Astrocyte of the spinal cord (primary cell): ENCODE results near the gene PVALEF.

Source experiments
- DNase-seq: peaks from one replicate; pipeline ENCODE4 v3.0.0; 2011; ENCODE audit warnings: low read depth, low spot score
- H3K4me3 ChIP-seq: 2 replicates; pipeline ENCODE4 v1.5.1; 2011; ENCODE audit warnings: low read depth, mild to moderate bottlenecking, low read length, moderate library complexity
- in situ Hi-C: cut with HindIII; loops from 2 replicates; pipeline ENCODE4 v1.10.0; 2017; ENCODE audit warnings: low sequenced_read_pairs
- TF ChIP-seq, protein P1 (sequence below): IDR thresholded peaks from 2 replicates; pipeline ENCODE4 v1.5.1; 2012; ENCODE audit warnings: low read depth, mild to moderate bottlenecking, low read length, inconsistent platforms

Gene PVALEF

DNA sequence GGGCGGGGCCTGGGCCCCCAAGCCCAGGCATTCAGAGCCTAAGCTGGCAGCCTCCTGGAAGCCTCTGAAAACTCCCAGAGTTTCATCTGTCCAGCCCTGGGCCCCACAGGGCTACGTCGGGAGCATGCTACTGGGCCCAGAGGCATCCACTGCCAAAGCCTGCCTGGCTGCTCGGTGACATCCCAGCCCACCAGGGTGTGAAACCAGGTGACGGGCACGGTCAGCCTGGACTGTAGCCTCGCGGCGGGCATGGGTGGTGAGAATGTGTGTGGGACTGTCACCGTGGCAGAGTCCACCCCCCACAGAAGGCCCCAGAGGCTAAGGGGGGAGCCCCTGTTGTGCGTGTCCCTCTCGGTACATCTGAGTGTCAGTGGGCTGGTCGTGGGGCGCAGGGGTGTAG, 26.3 kb downstream of the PVALEF start:
- H3K4me3 ChIP-seq: no peak overlapping the region
- in situ Hi-C loops: no loop called here

GRCh38 chr17:81192386-81193050, 27.2 kb downstream of the PVALEF start:
- no peak for DNase-seq
- H3K4me3 ChIP-seq: no peak overlapping the region
- TF ChIP-seq, protein P1, sequence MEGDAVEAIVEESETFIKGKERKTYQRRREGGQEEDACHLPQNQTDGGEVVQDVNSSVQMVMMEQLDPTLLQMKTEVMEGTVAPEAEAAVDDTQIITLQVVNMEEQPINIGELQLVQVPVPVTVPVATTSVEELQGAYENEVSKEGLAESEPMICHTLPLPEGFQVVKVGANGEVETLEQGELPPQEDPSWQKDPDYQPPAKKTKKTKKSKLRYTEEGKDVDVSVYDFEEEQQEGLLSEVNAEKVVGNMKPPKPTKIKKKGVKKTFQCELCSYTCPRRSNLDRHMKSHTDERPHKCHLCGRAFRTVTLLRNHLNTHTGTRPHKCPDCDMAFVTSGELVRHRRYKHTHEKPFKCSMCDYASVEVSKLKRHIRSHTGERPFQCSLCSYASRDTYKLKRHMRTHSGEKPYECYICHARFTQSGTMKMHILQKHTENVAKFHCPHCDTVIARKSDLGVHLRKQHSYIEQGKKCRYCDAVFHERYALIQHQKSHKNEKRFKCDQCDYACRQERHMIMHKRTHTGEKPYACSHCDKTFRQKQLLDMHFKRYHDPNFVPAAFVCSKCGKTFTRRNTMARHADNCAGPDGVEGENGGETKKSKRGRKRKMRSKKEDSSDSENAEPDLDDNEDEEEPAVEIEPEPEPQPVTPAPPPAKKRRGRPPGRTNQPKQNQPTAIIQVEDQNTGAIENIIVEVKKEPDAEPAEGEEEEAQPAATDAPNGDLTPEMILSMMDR: no peak
- in situ Hi-C loops: no loop called here

More for the DNA sequence above, 26.3 kb downstream of the PVALEF start:
- DNase-seq: no peak
- TF ChIP-seq, protein P1: no peak

GRCh38 chr17:81193051-81193410, 27.7 kb downstream of the PVALEF start:
- H3K4me3 ChIP-seq: no peak overlapping the region
- TF ChIP-seq, protein P1: no peak
- in situ Hi-C loops: no loop called here
- no peak for DNase-seq

- no peak for DNase-seq
Measured at GRCh38 chr17:81193470-81194224, 28.3 kb downstream of the PVALEF start.

DNA sequence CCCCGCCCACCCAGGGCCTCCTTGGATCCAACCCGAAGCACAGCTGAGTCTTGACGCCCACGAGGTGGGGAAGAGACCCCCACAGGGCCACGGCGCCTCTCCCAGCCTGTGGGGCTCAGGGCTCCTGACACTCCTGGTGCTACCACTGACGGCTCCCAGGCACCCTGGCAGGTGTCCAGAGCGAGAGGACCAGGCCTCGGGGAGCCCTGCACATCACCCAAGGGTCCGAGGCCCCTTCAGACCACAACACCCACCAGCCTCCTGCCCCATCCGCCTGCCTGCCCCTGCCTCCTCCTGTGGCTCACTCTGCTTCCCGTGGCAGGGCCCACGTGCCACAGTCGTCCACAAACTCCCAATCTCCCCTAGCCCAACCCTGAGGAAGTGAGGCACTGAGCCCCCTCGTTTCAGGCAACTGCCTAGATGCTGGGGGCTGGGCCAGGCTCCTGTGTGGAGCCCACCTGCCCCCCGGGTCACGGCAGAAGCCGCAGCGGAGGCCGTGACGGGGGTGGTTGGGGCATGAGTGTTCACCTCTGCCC, 29.0 kb downstream of the PVALEF start:
- no peak overlapping the region for H3K4me3 ChIP-seq
- in situ Hi-C loops: no loop called here
- no peak for DNase-seq
- TF ChIP-seq, protein P1: no peak

More at GRCh38 chr17:81193470-81194224, 28.3 kb downstream of the PVALEF start:
- TF ChIP-seq, protein P1: no peak
- in situ Hi-C loops: no loop called here
- no peak overlapping the region for H3K4me3 ChIP-seq

DNA sequence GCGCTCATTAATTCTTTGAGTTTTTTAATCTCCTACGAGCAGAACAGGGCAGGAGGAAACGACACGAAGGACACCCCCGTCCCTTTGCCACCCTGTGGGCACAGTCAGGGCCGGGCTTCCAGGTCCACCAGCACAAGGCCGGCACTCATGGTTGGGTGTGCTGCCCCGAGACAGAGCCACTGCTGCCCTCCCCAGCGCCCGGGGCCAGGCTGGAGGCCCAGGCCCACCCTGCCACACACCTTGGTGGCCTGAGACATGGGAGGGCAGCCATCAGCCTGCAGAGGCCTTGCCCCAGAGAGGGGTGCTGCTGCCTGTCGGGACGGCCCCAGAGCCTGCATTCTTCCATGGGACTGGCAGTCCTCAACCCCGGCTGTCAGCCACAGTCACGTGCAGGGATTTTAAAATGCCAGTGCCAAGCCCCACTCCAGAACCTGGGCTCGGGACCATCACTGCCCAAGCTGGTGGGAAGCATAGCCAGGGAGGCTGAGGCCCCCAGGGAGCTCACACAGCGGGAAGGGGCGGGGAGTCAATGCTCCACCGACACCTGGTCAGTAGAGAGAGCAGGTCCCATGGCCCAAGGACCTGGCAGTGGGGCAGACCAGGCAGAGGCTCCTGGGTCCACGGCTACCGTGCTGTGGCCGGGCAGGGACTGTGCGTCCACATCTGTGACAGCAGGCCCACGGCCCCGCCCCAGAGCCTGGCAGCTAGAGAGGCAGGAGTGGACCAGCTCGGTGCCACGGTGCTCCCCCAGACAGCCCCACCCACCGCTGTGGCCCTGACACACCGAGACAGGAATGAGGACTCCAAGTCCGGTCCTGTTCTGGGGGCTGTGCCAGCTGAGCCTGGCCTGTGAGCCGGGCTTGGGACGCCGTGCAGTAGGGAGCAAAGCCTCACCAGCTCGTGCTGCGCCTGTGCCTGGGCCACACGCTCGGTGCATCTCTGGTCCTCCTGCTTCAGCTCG, 29.9 kb downstream of the PVALEF start:
- no peak overlapping the region for H3K4me3 ChIP-seq
- TF ChIP-seq, protein P1: no peak
- in situ Hi-C loops: no loop called here
- DNase-seq: no peak
